NCI-H1417 (cell line): ENCODE results near the gene TIMM13.

Experiments
- DNase-seq, 3 experiments: peaks; one replicate each; lab custom pipeline; 2025; lab: John Stamatoyannopoulos, UW

The TIMM13 gene

GRCh38 chr19:2381148-2381820 lies 46.1 kb downstream of the TIMM13 start:
- peak in 1 of 3 experiments; percentile 70 for DNase-seq

- no peak for DNase-seq
These were observed 46.8 kb downstream of the TIMM13 start for GRCh38 chr19:2380567-2380966.

GRCh38 chr19:2376784-2377519 lies 50.4 kb downstream of the TIMM13 start:
- peak in 1 of 3 experiments; percentile 30 for DNase-seq
